ENCODE data around the gene MTMR12. TPM values are rescaled to one million over a fixed set of nuclear protein-coding genes. Genes with fewer than 3 reads are reported as not detected.

Gene MTMR12
- total and polyA plus RNA-seq, 2 experiments from 2014 or later, result 18.3 to 51.6 TPM

- H2AFZ ChIP-seq, result no peak overlapping the region
- peaks cover 60% of the 10 kb centered on the region for H3K4me1 ChIP-seq (ENCODE audit: insufficient read depth)
- H4K20me1 ChIP-seq (replicated peaks; ENCODE audit: insufficient read depth), result no peaks in the 10 kb centered on the region
- peaks cover 54% of the 10 kb centered on the region for H3K36me3 Mint-ChIP-seq (ENCODE audit: low read depth)
- DNase-seq (ENCODE audit: low spot score) (no peak), ATAC-seq (no peak)
- no peak overlapping the region for H3K4me3 Mint-ChIP-seq
- H3K9me2 ChIP-seq (ENCODE audit: insufficient read depth), result no peaks in the 10 kb centered on the region
- H3K4me2 ChIP-seq, result no peak overlapping the region
- H3K27ac ChIP-seq (ENCODE audit: low read depth), result peak overlapping the region; percentile 46
- H3K4me3 ChIP-seq, result no peak overlapping the region
- peaks cover 74% of the 10 kb centered on the region for H3K79me2 ChIP-seq (replicated peaks; ENCODE audit: insufficient read depth)
- H3K4me1 Mint-ChIP-seq, result peaks cover 66% of the 10 kb centered on the region
- H3K27me3 Mint-ChIP-seq (ENCODE audit: insufficient read depth, low read depth, poor library complexity), result peaks cover 10% of the 10 kb centered on the region
- no peaks in the 10 kb centered on the region for H3K27me3 ChIP-seq (ENCODE audit: insufficient read depth)
- TF ChIP-seq NANOG (IDR thresholded peaks at IDR 0.05; ENCODE audit: borderline replicate concordance) (no peak), ZNF462 (CRISPR knock-in tag; IDR thresholded peaks at IDR 0.05) (no peak), ZNF114 (CRISPR knock-in tag; IDR thresholded peaks at IDR 0.05) (no peak), POLR2AphosphoS5 (IDR thresholded peaks at IDR 0.05; ENCODE audit: low read depth) (no peak), ETS1 (IDR thresholded peaks at IDR 0.05) (no peak), CREB1 (CRISPR knock-in tag; IDR thresholded peaks at IDR 0.05; ENCODE audit: low read depth) (no peak), JUNB (IDR thresholded peaks at IDR 0.05; ENCODE audit: unreplicated experiment) (no peak), EZH2 (IDR thresholded peaks at IDR 0.05; ENCODE audit: low read depth, unreplicated experiment) (no peak), EZH2phosphoT487 (IDR thresholded peaks at IDR 0.05; ENCODE audit: unreplicated experiment) (no peak), CTCF (conservative IDR thresholded peaks at IDR 0.05; ENCODE audit: low read depth in 2 of 2) (no peak), ZNF331 (CRISPR knock-in tag; IDR thresholded peaks at IDR 0.05; ENCODE audit: low read depth) (no peak), REST (IDR thresholded peaks at IDR 0.05; ENCODE audit: unreplicated experiment) (no peak), STAT1 (IDR thresholded peaks at IDR 0.05; ENCODE audit: unreplicated experiment) (no peak)
- H3K27ac Mint-ChIP-seq, result peak overlapping the region; percentile 29
- no peaks in the 10 kb centered on the region; the same call in 1 of the 2 replicates for H3F3A ChIP-seq (replicated peaks; ENCODE audit: low read depth)
- H3K9me3 Mint-ChIP-seq, result no peaks in the 10 kb centered on the region
- H3K36me3 ChIP-seq (ENCODE audit: insufficient read depth), result no peaks in the 10 kb centered on the region
These were observed 33.0 kb downstream of the MTMR12 start for GRCh38 chr5:32279786-32280185.

All from GM23338 (cell line).